Measurements from ENCODE around the gene EIF4E2.
"Not testable (repeated sequence)": the region's sequence is repeated elsewhere in the genome, so short reads cannot be mapped to it uniquely, and the experiment has no call there.

The EIF4E2 gene

GRCh38 chr2:232568161-232568560 is 17.7 kb downstream of the EIF4E2 start:
- DNase-seq (ENCODE audit: low read depth), result peak; percentile 33

GRCh38 chr2:232569541-232569940 is 19.1 kb downstream of the EIF4E2 start:
- no peak for DNase-seq (ENCODE audit: low read depth)

- DNase-seq (ENCODE audit: low read depth), result not testable (repeated sequence)
These were observed 20.0 kb downstream of the EIF4E2 start for GRCh38 chr2:232570481-232570880.

- no peak for DNase-seq (ENCODE audit: low read depth)
These were observed 20.6 kb downstream of the EIF4E2 start for GRCh38 chr2:232571026-232571474.

GRCh38 chr2:232573042-232573441 is 22.6 kb downstream of the EIF4E2 start:
- DNase-seq (ENCODE audit: low read depth), result no peak

GRCh38 chr2:232573771-232574435 is 23.4 kb downstream of the EIF4E2 start:
- no peak for DNase-seq (ENCODE audit: low read depth)

- DNase-seq (ENCODE audit: low read depth), result no peak
These were observed 24.4 kb downstream of the EIF4E2 start for GRCh38 chr2:232574674-232575403.

GRCh38 chr2:232575404-232575746 is 24.9 kb downstream of the EIF4E2 start:
- DNase-seq (ENCODE audit: low read depth), result no peak

- DNase-seq (ENCODE audit: low read depth), result peak; percentile 42
These were observed 26.5 kb downstream of the EIF4E2 start for GRCh38 chr2:232576995-232577394.

- no peak for DNase-seq (ENCODE audit: low read depth)
These were observed 27.4 kb downstream of the EIF4E2 start for GRCh38 chr2:232577841-232578240.

- no peak for DNase-seq (ENCODE audit: low read depth)
These were observed 28.1 kb downstream of the EIF4E2 start for GRCh38 chr2:232578626-232579025.

- no peak for DNase-seq (ENCODE audit: low read depth)
These were observed 30.1 kb downstream of the EIF4E2 start for GRCh38 chr2:232580648-232580981.

- no peak for DNase-seq (ENCODE audit: low read depth)
These were observed 31.2 kb downstream of the EIF4E2 start for GRCh38 chr2:232581725-232582124.

- no peak for DNase-seq (ENCODE audit: low read depth)
These were observed 33.7 kb downstream of the EIF4E2 start for GRCh38 chr2:232584238-232584637.

GRCh38 chr2:232586943-232587505 is 36.5 kb downstream of the EIF4E2 start:
- no peak for DNase-seq (ENCODE audit: low read depth)

- no peak for DNase-seq (ENCODE audit: low read depth)
These were observed 37.0 kb downstream of the EIF4E2 start for GRCh38 chr2:232587512-232587911.

GRCh38 chr2:232588031-232588430 is 37.5 kb downstream of the EIF4E2 start:
- DNase-seq (ENCODE audit: low read depth), result no peak

GRCh38 chr2:232588680-232589585 is 38.4 kb downstream of the EIF4E2 start:
- peak; percentile 80 for DNase-seq (ENCODE audit: low read depth)

- DNase-seq (ENCODE audit: low read depth), result peak; percentile 91
These were observed 42.4 kb downstream of the EIF4E2 start for GRCh38 chr2:232592772-232593395.

GRCh38 chr2:232593982-232594381 is 43.5 kb downstream of the EIF4E2 start:
- no peak for DNase-seq (ENCODE audit: low read depth)

- DNase-seq (ENCODE audit: low read depth), result no peak
These were observed 47.0 kb downstream of the EIF4E2 start for GRCh38 chr2:232597362-232598079.

Data from amniotic epithelial cell (primary cell).